GM18517 (cell line): Measurements from ENCODE around the gene METTL22.

Experiments
- ATAC-seq: cut with Tn5 transposase; IDR thresholded peaks from one replicate; pipeline ENCODE4 v1.9.1; 2021; ENCODE audit warnings: mild to moderate bottlenecking, moderate library complexity; ENCODE audit not compliant: unreplicated experiment

The METTL22 gene

GRCh38 chr16:8663192-8664089 is 41.9 kb downstream of the METTL22 start:
- no peak for ATAC-seq

- no peak for ATAC-seq
These were observed 44.0 kb downstream of the METTL22 start for GRCh38 chr16:8665529-8665928.

GRCh38 chr16:8667492-8667891 is 46.0 kb downstream of the METTL22 start:
- no peak for ATAC-seq

- no peak for ATAC-seq
These were observed 46.6 kb downstream of the METTL22 start for GRCh38 chr16:8668113-8668512.

- ATAC-seq, result no peak
These were observed 48.0 kb downstream of the METTL22 start for GRCh38 chr16:8669481-8669880.

GRCh38 chr16:8670014-8670560 is 48.6 kb downstream of the METTL22 start:
- ATAC-seq, result no peak

GRCh38 chr16:8673611-8674412 is 52.3 kb downstream of the METTL22 start:
- ATAC-seq, result peak; percentile 50

- ATAC-seq, result peak; percentile 94
These were observed 53.0 kb downstream of the METTL22 start, which contains the start of gene ABAT for GRCh38 chr16:8674413-8675022. Gene ABAT (plus strand): TSS chr16:8674617. CDS start chr16:8735740, 61,123 bp downstream.

GRCh38 chr16:8675183-8676159 is 54.0 kb downstream of the METTL22 start:
- no peak for ATAC-seq

- no peak for ATAC-seq
These were observed 54.7 kb downstream of the METTL22 start for GRCh38 chr16:8676160-8676547.

- ATAC-seq, result no peak
These were observed 55.4 kb downstream of the METTL22 start for GRCh38 chr16:8676737-8677375.

- ATAC-seq, result no peak
These were observed 56.0 kb downstream of the METTL22 start for GRCh38 chr16:8677481-8677880.

- ATAC-seq, result no peak
These were observed 56.8 kb downstream of the METTL22 start for GRCh38 chr16:8678068-8678927.

GRCh38 chr16:8679151-8679550 is 57.7 kb downstream of the METTL22 start:
- no peak for ATAC-seq

GRCh38 chr16:8682551-8683259 is 61.2 kb downstream of the METTL22 start:
- ATAC-seq, result no peak

GRCh38 chr16:8683640-8684039 is 62.1 kb downstream of the METTL22 start:
- no peak for ATAC-seq

GRCh38 chr16:8685617-8686016 is 64.1 kb downstream of the METTL22 start:
- no peak for ATAC-seq
